ENCODE results near the gene ANKH. TPM values are rescaled to one million over a fixed set of nuclear protein-coding genes. Genes with fewer than 3 reads are reported as not detected.

ANKH gene
- total and polyA plus RNA-seq, 2 donors (not counting 1 experiment from before 2014, with no cell fraction given) = 13.7 to 71.1 TPM

GRCh38 chr5:14771189-14771588, 100.4 kb downstream of the ANKH start:
- no peaks in the 10 kb centered on the region for H3K36me3 ChIP-seq (replicated peaks in 1 of 2; ENCODE audit: control extremely low read depth in 1 of 2, control insufficient read depth in 1 of 2, extremely low read depth in 1 of 2, insufficient read depth in 2 of 2, low read length in 1 of 2)
- no peak overlapping the region for H3K4me3 ChIP-seq (ENCODE audit: control extremely low read depth in 1 of 5, extremely low read depth in 1 of 5, insufficient read depth in 1 of 5, low read depth in 2 of 5, low read length in 4 of 5)
- CTCF ChIA-PET = interaction anchor here (0.6 to 0.7 kb wide), 2 partner anchors 31 to 66 kb away, joined by 3 to 4 read pairs; no protein-coding TSS in a partner anchor
- Mint-ChIP-seq H3K27ac (no peak overlapping the region), H3K4me1 (peaks cover 12% of the 10 kb centered on the region), H3K4me3 (no peak overlapping the region), H3K9me3 (ENCODE audit: insufficient read depth) (no peaks in the 10 kb centered on the region), H3K27me3 (no peaks in the 10 kb centered on the region)
- H3K4me1 ChIP-seq (ENCODE audit: control insufficient read depth in 2 of 2, insufficient read depth in 2 of 2, low read length in 2 of 2) = no peaks in the 10 kb centered on the region
- no peaks in the 10 kb centered on the region for H3K27me3 ChIP-seq (replicated peaks in 1 of 4; ENCODE audit: control extremely low read depth in 1 of 4, control insufficient read depth in 3 of 4, insufficient read depth in 4 of 4, low read length in 3 of 4)
- H4K20me1 ChIP-seq (ENCODE audit: control insufficient read depth, insufficient read depth, low read length, poor library complexity, severe bottlenecking) = no peaks in the 10 kb centered on the region
- no peak overlapping the region for H2AFZ ChIP-seq (ENCODE audit: insufficient read depth, low read depth, low read length, poor library complexity, severe bottlenecking)
- no peak overlapping the region for H3K9ac ChIP-seq (ENCODE audit: low read length)
- no peak overlapping the region for H3K4me2 ChIP-seq (replicated peaks; ENCODE audit: low read depth, low read length, poor library complexity, severe bottlenecking)
- POLR2A ChIA-PET = no interaction called here
- no peaks in the 10 kb centered on the region for H3K9me3 ChIP-seq (ENCODE audit: control extremely low read depth in 1 of 3, control insufficient read depth in 2 of 3, insufficient read depth in 1 of 3, low read length in 2 of 3)
- no peaks in the 10 kb centered on the region for H3K79me2 ChIP-seq (ENCODE audit: control insufficient read depth, insufficient read depth, low read length)
- intact Hi-C loops (cut with micrococcal nuclease) = no loop called here
- DNase-seq = no peak
- H3K27ac ChIP-seq (ENCODE audit: low read length in 2 of 2) = no peak overlapping the region
- TF ChIP-seq CTCF (IDR thresholded peaks at IDR 0.05) (no peak), EZH2 (IDR thresholded peaks at IDR 0.05; ENCODE audit: borderline replicate concordance, insufficient read depth, low read depth, low read length, poor library complexity, severe bottlenecking) (no peak)
- WGBS (ENCODE audit: insufficient coverage) = 90% methylated on average over 3 of the region's 3 CpGs
- ATAC-seq (ENCODE audit: low read depth) = no peak

GRCh38 chr5:14768508-14769365, 102.8 kb downstream of the ANKH start:
- Histone ChIP-seq H3K9ac (ENCODE audit: low read length) (no peak overlapping the region), H3K4me3 (ENCODE audit: control extremely low read depth in 1 of 5, extremely low read depth in 1 of 5, insufficient read depth in 1 of 5, low read depth in 2 of 5, low read length in 4 of 5) (no peak overlapping the region), H3K27ac (ENCODE audit: low read length in 2 of 2) (no peak overlapping the region), H3K9me3 (ENCODE audit: control extremely low read depth in 1 of 3, control insufficient read depth in 2 of 3, insufficient read depth in 1 of 3, low read length in 2 of 3) (no peaks in the 10 kb centered on the region), H3K79me2 (ENCODE audit: control insufficient read depth, insufficient read depth, low read length) (no peaks in the 10 kb centered on the region), H3K36me3 (replicated peaks in 1 of 2; ENCODE audit: control extremely low read depth in 1 of 2, control insufficient read depth in 1 of 2, extremely low read depth in 1 of 2, insufficient read depth in 2 of 2, low read length in 1 of 2) (no peaks in the 10 kb centered on the region), H2AFZ (ENCODE audit: insufficient read depth, low read depth, low read length, poor library complexity, severe bottlenecking) (no peak overlapping the region), H3K27me3 (replicated peaks in 1 of 4; ENCODE audit: control extremely low read depth in 1 of 4, control insufficient read depth in 3 of 4, insufficient read depth in 4 of 4, low read length in 3 of 4) (no peaks in the 10 kb centered on the region), H3K4me2 (replicated peaks; ENCODE audit: low read depth, low read length, poor library complexity, severe bottlenecking) (no peak overlapping the region), H4K20me1 (ENCODE audit: control insufficient read depth, insufficient read depth, low read length, poor library complexity, severe bottlenecking) (no peaks in the 10 kb centered on the region), H3K4me1 (ENCODE audit: control insufficient read depth in 2 of 2, insufficient read depth in 2 of 2, low read length in 2 of 2) (no peaks in the 10 kb centered on the region)
- ATAC-seq (ENCODE audit: low read depth) = no peak
- ChIA-PET POLR2A (no interaction called here), CTCF (no interaction called here)
- no peak for DNase-seq
- TF ChIP-seq CTCF (IDR thresholded peaks at IDR 0.05) (no peak), EZH2 (IDR thresholded peaks at IDR 0.05; ENCODE audit: borderline replicate concordance, insufficient read depth, low read depth, low read length, poor library complexity, severe bottlenecking) (no peak)
- Mint-ChIP-seq H3K4me3 (no peak overlapping the region), H3K4me1 (peaks cover 14% of the 10 kb centered on the region), H3K27me3 (no peaks in the 10 kb centered on the region), H3K9me3 (ENCODE audit: insufficient read depth) (no peaks in the 10 kb centered on the region), H3K27ac (no peak overlapping the region)
- WGBS (ENCODE audit: insufficient coverage) = 98% methylated on average over 11 of the region's 17 CpGs
- intact Hi-C loops (cut with micrococcal nuclease) = no loop called here
